Endothelial cell (in vitro differentiated cells): Measurements from ENCODE around the gene LSAMP. TPM values are rescaled to one million over a fixed set of nuclear protein-coding genes. Genes with fewer than 3 reads are reported as not detected.

Source experiments
- DNase-seq: peaks from one replicate; pipeline ENCODE4 v3.0.0; 2021; ENCODE audit warnings: low spot score
- H3K27ac Mint-ChIP-seq: one replicate; pipeline ENCODE4 v1.8.0; 2021; ENCODE audit warnings: mixed read lengths, inconsistent platforms; ENCODE audit not compliant: unreplicated experiment
- H3K27me3 Mint-ChIP-seq: one replicate; pipeline ENCODE4 v1.8.0; 2021; ENCODE audit warnings: mild to moderate bottlenecking, moderate library complexity, mixed read lengths, inconsistent platforms; ENCODE audit not compliant: unreplicated experiment
- H3K36me3 Mint-ChIP-seq: one replicate; pipeline ENCODE4 v1.8.0; 2021; ENCODE audit warnings: mild to moderate bottlenecking, low read depth, mixed read lengths, inconsistent platforms; ENCODE audit not compliant: unreplicated experiment
- H3K4me1 Mint-ChIP-seq: one replicate; pipeline ENCODE4 v1.8.0; 2021; ENCODE audit warnings: mild to moderate bottlenecking, mixed read lengths, inconsistent platforms; ENCODE audit not compliant: unreplicated experiment
- H3K4me3 Mint-ChIP-seq: one replicate; pipeline ENCODE4 v1.8.0; 2021; ENCODE audit warnings: mild to moderate bottlenecking, mixed read lengths, inconsistent platforms; ENCODE audit not compliant: unreplicated experiment
- H3K9me3 Mint-ChIP-seq: one replicate; pipeline ENCODE4 v1.8.0; 2021; ENCODE audit warnings: mixed read lengths, inconsistent platforms; ENCODE audit not compliant: unreplicated experiment
- total RNA-seq: library from RNA; stranded (reverse); fragmentation: NEBNext Ultra II Directional; extraction: Animal tissue kit (Norgen Biotek cat#: 25700); gene quantifications from one replicate; pipeline ENCODE4 v1.2.1, GENCODE V29; 2021; ENCODE audit not compliant: unreplicated experiment
- TF ChIP-seq, protein P1 (sequence below): fragments of 200-600 bp; sonication (generic); IDR thresholded peaks from one replicate; pipeline ENCODE4 v1.5.0; 2021; ENCODE audit warnings: antibody characterized with exemption; ENCODE audit not compliant: unreplicated experiment

LSAMP gene
- total RNA-seq, 1 donor from 2014 or later, result 6.1 TPM

DNA sequence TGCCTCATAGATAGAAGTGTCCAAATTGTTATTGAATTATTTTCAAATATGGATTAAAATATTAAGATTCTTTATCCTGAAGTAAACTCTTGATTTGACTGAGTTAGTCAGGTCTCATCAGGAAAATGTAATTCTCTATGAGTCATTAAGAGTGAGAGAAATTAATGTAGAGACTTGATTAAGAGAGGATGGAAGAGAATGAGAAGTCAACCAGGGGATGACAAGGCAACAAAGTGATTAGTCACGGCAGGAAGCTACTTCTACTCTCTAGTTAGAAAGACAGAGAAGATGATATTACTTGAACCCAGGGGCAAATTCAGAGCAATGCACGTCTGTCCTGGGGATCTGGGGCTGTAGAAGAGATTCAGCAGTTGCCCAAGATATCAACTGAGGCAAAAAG, 202.5 kb downstream of the LSAMP start:
- no peaks in the 10 kb centered on the region for H3K9me3 Mint-ChIP-seq
- TF ChIP-seq, protein P1, sequence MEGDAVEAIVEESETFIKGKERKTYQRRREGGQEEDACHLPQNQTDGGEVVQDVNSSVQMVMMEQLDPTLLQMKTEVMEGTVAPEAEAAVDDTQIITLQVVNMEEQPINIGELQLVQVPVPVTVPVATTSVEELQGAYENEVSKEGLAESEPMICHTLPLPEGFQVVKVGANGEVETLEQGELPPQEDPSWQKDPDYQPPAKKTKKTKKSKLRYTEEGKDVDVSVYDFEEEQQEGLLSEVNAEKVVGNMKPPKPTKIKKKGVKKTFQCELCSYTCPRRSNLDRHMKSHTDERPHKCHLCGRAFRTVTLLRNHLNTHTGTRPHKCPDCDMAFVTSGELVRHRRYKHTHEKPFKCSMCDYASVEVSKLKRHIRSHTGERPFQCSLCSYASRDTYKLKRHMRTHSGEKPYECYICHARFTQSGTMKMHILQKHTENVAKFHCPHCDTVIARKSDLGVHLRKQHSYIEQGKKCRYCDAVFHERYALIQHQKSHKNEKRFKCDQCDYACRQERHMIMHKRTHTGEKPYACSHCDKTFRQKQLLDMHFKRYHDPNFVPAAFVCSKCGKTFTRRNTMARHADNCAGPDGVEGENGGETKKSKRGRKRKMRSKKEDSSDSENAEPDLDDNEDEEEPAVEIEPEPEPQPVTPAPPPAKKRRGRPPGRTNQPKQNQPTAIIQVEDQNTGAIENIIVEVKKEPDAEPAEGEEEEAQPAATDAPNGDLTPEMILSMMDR, result no peak
- no peak overlapping the region for H3K27ac Mint-ChIP-seq
- no peaks in the 10 kb centered on the region for H3K27me3 Mint-ChIP-seq
- H3K36me3 Mint-ChIP-seq, result no peaks in the 10 kb centered on the region
- no peak for DNase-seq
- H3K4me1 Mint-ChIP-seq, result no peaks in the 10 kb centered on the region
- no peak overlapping the region for H3K4me3 Mint-ChIP-seq

GRCh38 chr3:116241677-116242076, 203.6 kb downstream of the LSAMP start:
- H3K27me3 Mint-ChIP-seq, result no peaks in the 10 kb centered on the region
- H3K4me3 Mint-ChIP-seq, result no peak overlapping the region
- no peaks in the 10 kb centered on the region for H3K4me1 Mint-ChIP-seq
- H3K27ac Mint-ChIP-seq, result no peak overlapping the region
- DNase-seq, result no peak
- H3K36me3 Mint-ChIP-seq, result no peaks in the 10 kb centered on the region
- H3K9me3 Mint-ChIP-seq, result no peaks in the 10 kb centered on the region
- TF ChIP-seq, protein P1, result no peak

DNA sequence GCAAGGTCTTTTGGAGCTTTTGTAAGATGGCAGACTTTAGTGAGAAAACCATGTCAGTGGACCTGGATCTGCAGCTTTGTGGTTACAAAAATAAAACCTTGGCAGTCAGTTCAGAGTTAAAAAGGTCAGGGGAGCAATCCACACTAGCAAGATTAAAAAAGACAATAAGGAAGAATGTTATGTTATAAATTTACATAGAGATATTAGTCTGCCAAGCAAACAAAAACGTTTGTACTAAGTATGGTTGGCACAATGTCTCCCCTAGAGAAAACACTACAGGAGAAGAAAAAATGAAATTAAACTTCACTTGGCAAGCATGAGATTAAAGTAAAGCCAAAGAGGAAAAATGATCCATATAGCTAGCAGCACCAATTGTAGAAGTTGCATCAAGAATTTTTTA, 205.0 kb downstream of the LSAMP start:
- DNase-seq, result no peak
- Mint-ChIP-seq H3K9me3 (no peaks in the 10 kb centered on the region), H3K27me3 (no peaks in the 10 kb centered on the region), H3K4me3 (no peak overlapping the region), H3K36me3 (no peaks in the 10 kb centered on the region), H3K27ac (no peak overlapping the region), H3K4me1 (no peaks in the 10 kb centered on the region)
- TF ChIP-seq, protein P1, result no peak

- TF ChIP-seq, protein P1, result no peak
- Mint-ChIP-seq H3K4me3 (no peak overlapping the region), H3K36me3 (no peaks in the 10 kb centered on the region), H3K27ac (no peak overlapping the region), H3K27me3 (no peaks in the 10 kb centered on the region), H3K4me1 (no peaks in the 10 kb centered on the region), H3K9me3 (no peaks in the 10 kb centered on the region)
- DNase-seq, result no peak
These were observed 206.3 kb downstream of the LSAMP start for GRCh38 chr3:116238846-116239565.

DNA sequence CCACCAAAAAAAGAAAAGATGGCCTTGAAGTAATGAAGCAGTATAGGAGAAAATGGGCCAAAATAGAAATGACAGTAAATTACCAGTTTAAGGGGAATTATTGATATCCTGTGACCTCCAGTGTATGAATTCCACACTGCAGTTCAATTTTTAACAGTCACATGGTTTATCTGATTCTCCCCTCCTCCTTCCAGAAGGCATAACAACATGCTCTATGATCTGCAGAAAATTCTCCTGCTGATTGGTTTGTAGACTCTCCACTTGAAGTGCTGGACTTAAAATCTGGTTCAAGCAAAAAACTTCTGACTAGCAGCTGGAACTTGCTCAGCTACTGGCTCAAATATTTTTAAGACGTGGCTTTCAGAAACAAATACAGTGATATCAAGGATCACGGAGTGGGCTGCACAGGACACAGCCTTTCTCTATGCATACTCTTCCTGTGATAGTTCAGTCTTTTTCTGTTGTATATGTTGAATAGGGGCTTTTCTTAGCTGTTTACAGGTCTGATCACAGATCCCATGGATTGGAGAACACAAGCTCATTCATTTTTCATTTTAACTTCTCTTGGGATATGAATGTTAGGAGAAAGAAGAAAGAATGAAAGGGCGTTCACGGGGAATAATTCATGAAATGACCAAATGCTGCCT, 211.5 kb downstream of the LSAMP start:
- Mint-ChIP-seq H3K4me3 (no peak overlapping the region), H3K36me3 (no peaks in the 10 kb centered on the region), H3K9me3 (no peaks in the 10 kb centered on the region)

More for the DNA sequence above, 211.5 kb downstream of the LSAMP start:
- TF ChIP-seq, protein P1, result no peak
- H3K27me3 Mint-ChIP-seq, result no peaks in the 10 kb centered on the region
- H3K27ac Mint-ChIP-seq, result no peak overlapping the region
- H3K4me1 Mint-ChIP-seq, result no peaks in the 10 kb centered on the region
- no peak for DNase-seq
